H9 (cell line): ENCODE measurements around the gene PRSS2. TPM values are rescaled to one million over a fixed set of nuclear protein-coding genes. Genes with fewer than 3 reads are reported as not detected.
"Not testable (repeated sequence)": the region's sequence is repeated elsewhere in the genome, so short reads cannot be mapped to it uniquely, and the experiment has no call there.

Source experiments
- DNase-seq: peaks from one replicate; pipeline ENCODE4 v3.0.0-alpha.2; 2017
- H2AFZ ChIP-seq: one replicate; pipeline ENCODE4 v1.6.1; 2013; ENCODE audit warnings: mild to moderate bottlenecking, low read length, control low read depth, moderate library complexity
- H2AK5ac ChIP-seq: 2 replicates; pipeline ENCODE4 v1.6.1; 2013; ENCODE audit warnings: low read length, control low read depth, mixed read lengths; ENCODE audit not compliant: insufficient read length
- H2BK120ac ChIP-seq: one replicate; pipeline ENCODE4 v1.6.1; 2013; ENCODE audit warnings: low read depth, mild to moderate bottlenecking, low read length, control low read depth, inconsistent platforms; ENCODE audit not compliant: poor library complexity, severe bottlenecking
- H2BK12ac ChIP-seq: 2 replicates; pipeline ENCODE4 v1.6.1; 2013; ENCODE audit warnings: low read length, control low read depth, mixed read lengths, low read depth; ENCODE audit not compliant: insufficient read length
- H2BK15ac ChIP-seq: 2 replicates; pipeline ENCODE4 v1.6.1; 2013; ENCODE audit warnings: low read depth, low read length, control low read depth
- H2BK20ac ChIP-seq: one replicate; pipeline ENCODE4 v1.6.1; 2013; ENCODE audit warnings: low read depth, mild to moderate bottlenecking, low read length, control low read depth, inconsistent platforms; ENCODE audit not compliant: poor library complexity, severe bottlenecking
- H2BK5ac ChIP-seq: 2 replicates; pipeline ENCODE4 v1.6.1; 2013; ENCODE audit warnings: low read length, control low read depth, mixed read lengths; ENCODE audit not compliant: insufficient read length
- H3K14ac ChIP-seq: 2 replicates; pipeline ENCODE4 v1.6.1; 2013; ENCODE audit warnings: low read length, control low read depth; ENCODE audit not compliant: insufficient read depth
- H3K18ac ChIP-seq: 2 replicates; pipeline ENCODE4 v1.6.1; 2013; ENCODE audit warnings: low read depth, mild to moderate bottlenecking, mixed read lengths, low read length, control low read depth; ENCODE audit not compliant: insufficient read length
- H3K23ac ChIP-seq: 2 replicates; pipeline ENCODE4 v1.6.1; 2013; ENCODE audit warnings: low read length, control low read depth, mixed read lengths, low read depth; ENCODE audit not compliant: insufficient read length
- H3K23me2 ChIP-seq: 2 replicates; pipeline ENCODE4 v1.6.1; 2013; ENCODE audit warnings: low read depth, mild to moderate bottlenecking, mixed read lengths, low read length, control low read depth; ENCODE audit not compliant: insufficient read length, poor library complexity, severe bottlenecking
- H3K27ac ChIP-seq: 2 replicates; pipeline ENCODE4 v1.5.1; 2013; ENCODE audit warnings: low read length, control low read depth, mixed read lengths, low read depth; ENCODE audit not compliant: insufficient read length
- H3K27me3 ChIP-seq: 2 replicates; pipeline ENCODE4 v1.6.1; 2013; ENCODE audit warnings: low read length, control low read depth, inconsistent platforms; ENCODE audit not compliant: insufficient read depth
- H3K4ac ChIP-seq: 2 replicates; pipeline ENCODE4 v1.6.1; 2013; ENCODE audit warnings: low read depth, mild to moderate bottlenecking, control low read depth, inconsistent platforms, low read length, moderate library complexity
- H3K4me1 ChIP-seq: 2 replicates; pipeline ENCODE4 v1.6.1; 2013; ENCODE audit warnings: low read length, control low read depth, inconsistent platforms; ENCODE audit not compliant: insufficient read depth
- H3K4me2 ChIP-seq: 2 replicates; pipeline ENCODE4 v1.6.1; 2013; ENCODE audit warnings: low read length, control low read depth, mixed read lengths; ENCODE audit not compliant: insufficient read length, insufficient read depth
- H3K56ac ChIP-seq: 2 replicates; pipeline ENCODE4 v1.6.1; 2013; ENCODE audit warnings: low read depth, mild to moderate bottlenecking, mixed read lengths, low read length, control low read depth; ENCODE audit not compliant: insufficient read length
- H3K79me1 ChIP-seq: 2 replicates; pipeline ENCODE4 v1.6.1; 2013; ENCODE audit warnings: low read depth, mild to moderate bottlenecking, moderate library complexity, low read length, control low read depth, inconsistent platforms; ENCODE audit not compliant: insufficient read depth, poor library complexity, severe bottlenecking
- H3K79me2 ChIP-seq: 2 replicates; pipeline ENCODE4 v1.6.1; 2013; ENCODE audit warnings: low read length, control low read depth, inconsistent platforms; ENCODE audit not compliant: insufficient read depth
- H3K9ac ChIP-seq: 2 replicates; pipeline ENCODE4 v1.6.1; 2013; ENCODE audit warnings: low read length, control low read depth, mixed read lengths; ENCODE audit not compliant: insufficient read length; ENCODE audit errors: extremely low read depth
- H3K9me3 ChIP-seq: one replicate; pipeline ENCODE4 v1.6.1; 2013; ENCODE audit warnings: low read depth, low read length, inconsistent platforms; ENCODE audit not compliant: control insufficient read depth
- H3T11ph ChIP-seq: one replicate; pipeline ENCODE4 v1.6.1; 2013; ENCODE audit warnings: mild to moderate bottlenecking, low read length, control low read depth, inconsistent platforms
- H4K20me1 ChIP-seq: one replicate; pipeline ENCODE4 v1.6.1; 2013; ENCODE audit not compliant: control insufficient read depth, insufficient read length, insufficient read depth
- H4K5ac ChIP-seq: 2 replicates; pipeline ENCODE4 v1.6.1; 2013; ENCODE audit warnings: low read depth, mild to moderate bottlenecking, mixed read lengths, low read length, control low read depth; ENCODE audit not compliant: insufficient read length
- H4K8ac ChIP-seq: replicated peaks from 2 replicates; pipeline ENCODE4 v1.6.1; 2013; ENCODE audit warnings: low read length, control low read depth, mixed read lengths, low read depth; ENCODE audit not compliant: insufficient read length
- H4K91ac ChIP-seq: 2 replicates; pipeline ENCODE4 v1.6.1; 2013; ENCODE audit warnings: low read depth, mild to moderate bottlenecking, moderate library complexity, mixed read lengths, low read length, control low read depth; ENCODE audit not compliant: insufficient read length
- H3K27ac Mint-ChIP-seq, 3 experiments: 2 replicates in 2 of 3; 3 replicates in 1 of 3; pipeline ENCODE4 v1.8.0; 2020 to 2021; ENCODE audit warnings: mixed read lengths in 3 of 3, mild to moderate bottlenecking in 1 of 3, moderate library complexity in 1 of 3
- H3K27me3 Mint-ChIP-seq: 2 replicates; pipeline ENCODE4 v1.8.0; 2021; ENCODE audit warnings: low read depth, mild to moderate bottlenecking, moderate library complexity, mixed read lengths
- H3K36me3 Mint-ChIP-seq, 3 experiments: 2 replicates in 2 of 3; 3 replicates in 1 of 3; pipeline ENCODE4 v1.8.0; 2020 to 2021; ENCODE audit warnings: low read depth in 3 of 3, mixed read lengths in 3 of 3; ENCODE audit not compliant: insufficient read depth in 1 of 3
- H3K4me1 Mint-ChIP-seq, 2 experiments: 2 replicates each; pipeline ENCODE4 v1.8.0; 2020; ENCODE audit warnings: mixed read lengths in 2 of 2
- H3K4me3 Mint-ChIP-seq, 2 experiments: 2 replicates in 1 of 2; 3 replicates in 1 of 2; pipeline ENCODE4 v1.8.0; 2020 to 2021; ENCODE audit warnings: mild to moderate bottlenecking in 2 of 2, mixed read lengths in 2 of 2, moderate library complexity in 1 of 2
- H3K9me3 Mint-ChIP-seq, 2 experiments: 2 replicates in 1 of 2; 3 replicates in 1 of 2; pipeline ENCODE4 v1.8.0; 2020; ENCODE audit warnings: mild to moderate bottlenecking in 2 of 2, mixed read lengths in 2 of 2, moderate library complexity in 1 of 2
- CTCF ChIP-seq: fragments of 200-600 bp; sonication (generic); conservative IDR thresholded peaks from 3 replicates; pipeline ENCODE4 v1.8.0; 2021; ENCODE audit warnings: antibody characterized with exemption, mild to moderate bottlenecking
- WGBS: extraction: QIAGEN DNeasy Blood & Tissue Kit; methylation state at CpG from one replicate; pipeline ENCODE4 v1.1.7; 2013; ENCODE audit warnings: missing lambda C conversion rate, low lambda C conversion rate, mixed read lengths; ENCODE audit not compliant: insufficient read length; ENCODE audit errors: extremely low coverage; 5-methylcytosine and 5-hydroxymethylcytosine counted together
- total RNA-seq: library from RNA; stranded (reverse); gene quantifications from 2 replicates; pipeline ENCODE4 v1.2.1, GENCODE V29; 2021

The PRSS2 gene
- total RNA-seq, 1 experiment from 2014 or later: not detected

- no peak overlapping the region for H2BK120ac ChIP-seq
- no peak overlapping the region for H2AK5ac ChIP-seq
- no peak overlapping the region for H4K5ac ChIP-seq
- H3T11ph ChIP-seq: no peak overlapping the region
- H2AFZ ChIP-seq: no peak overlapping the region
- no peaks in the 10 kb centered on the region for H3K79me1 ChIP-seq
- H2BK15ac ChIP-seq: no peak overlapping the region
- Mint-ChIP-seq H3K4me1 (peaks cover 0 to 6% of the 10 kb centered on the region in 2 experiments; a peak in 1 of 4 replicates), H3K36me3 (no peaks in the 10 kb centered on the region), H3K4me3 (no peak overlapping the region), H3K9me3 (no peaks in the 10 kb centered on the region; a peak in 1 of 5 replicates), H3K27me3 (peaks cover 3% of the 10 kb centered on the region), H3K27ac (no peak overlapping the region)
- no peak overlapping the region for H3K56ac ChIP-seq
- no CpG with 5 or more reads among the region's 3 CpGs for WGBS
- no peak overlapping the region for H2BK20ac ChIP-seq
- no peak for TF ChIP-seq CTCF
- H4K91ac ChIP-seq: no peak overlapping the region
- no peak overlapping the region for H3K4me2 ChIP-seq
- no peaks in the 10 kb centered on the region for H3K23me2 ChIP-seq
- no peak overlapping the region for H3K18ac ChIP-seq
- no peak overlapping the region for H4K8ac ChIP-seq
- no peaks in the 10 kb centered on the region; the same call in 1 of the 2 replicates for H3K4me1 ChIP-seq
- no peak overlapping the region for H3K23ac ChIP-seq
- H3K9me3 ChIP-seq: no peaks in the 10 kb centered on the region
- no peak overlapping the region for H3K4ac ChIP-seq
- no peak overlapping the region for H2BK5ac ChIP-seq
- H3K27me3 ChIP-seq: no peaks in the 10 kb centered on the region
- H2BK12ac ChIP-seq: no peak overlapping the region
- H3K27ac ChIP-seq: no peak overlapping the region
- H3K14ac ChIP-seq: no peak overlapping the region
- no peak for DNase-seq
- H3K9ac ChIP-seq: no peak overlapping the region
- H3K79me2 ChIP-seq: no peaks in the 10 kb centered on the region
- no peaks in the 10 kb centered on the region for H4K20me1 ChIP-seq
These were observed 24.5 kb upstream of the PRSS2 start for GRCh38 chr7:142746264-142746663.

- not testable (repeated sequence) for H4K91ac ChIP-seq, H3K4me2 ChIP-seq, H4K20me1 ChIP-seq, H3K9ac ChIP-seq, H3K27me3 Mint-ChIP-seq, H2BK20ac ChIP-seq, H3K4ac ChIP-seq, H3K4me1 ChIP-seq, H2BK12ac ChIP-seq, H3K23me2 ChIP-seq, H3K9me3 Mint-ChIP-seq, H3K36me3 Mint-ChIP-seq, H3K23ac ChIP-seq, H2BK120ac ChIP-seq, H3T11ph ChIP-seq, H3K56ac ChIP-seq, H3K14ac ChIP-seq, H2BK5ac ChIP-seq, DNase-seq, H3K79me2 ChIP-seq, H4K8ac ChIP-seq, H3K79me1 ChIP-seq, H3K4me1 Mint-ChIP-seq, H3K27ac Mint-ChIP-seq, H2AK5ac ChIP-seq, H3K4me3 Mint-ChIP-seq, H3K27me3 ChIP-seq, H3K9me3 ChIP-seq, H3K27ac ChIP-seq, H3K18ac ChIP-seq, H2BK15ac ChIP-seq, H2AFZ ChIP-seq, H4K5ac ChIP-seq
- WGBS: no CpG with 5 or more reads among the region's 2 CpGs
These were observed 22.4 kb upstream of the PRSS2 start for GRCh38 chr7:142748410-142748809.
